GM20000 (cell line): Measurements from ENCODE around the gene CCDC138.

Experiments
- DNase-seq: peaks from one replicate; pipeline ENCODE4 v3.0.0; 2012; ENCODE audit warnings: low spot score
- CTCF ChIP-seq: IDR thresholded peaks from 2 replicates; pipeline ENCODE4 v1.5.1; 2012; ENCODE audit warnings: mild to moderate bottlenecking, control low read depth; ENCODE audit errors: extremely low read depth, missing control alignments

The CCDC138 gene

GRCh38 chr2:108918941-108919341 lies 132.4 kb downstream of the CCDC138 start:
- no peak for TF ChIP-seq CTCF
- DNase-seq: no peak

GRCh38 chr2:108919571-108920373 lies 133.2 kb downstream of the CCDC138 start:
- no peak for TF ChIP-seq CTCF
- no peak for DNase-seq

GRCh38 chr2:108920686-108921085 lies 134.1 kb downstream of the CCDC138 start:
- no peak for TF ChIP-seq CTCF
- DNase-seq: no peak

- no peak for TF ChIP-seq CTCF
Observed at GRCh38 chr2:108921096-108922030, 134.8 kb downstream of the CCDC138 start.

GRCh38 chr2:108922141-108922915 lies 135.8 kb downstream of the CCDC138 start:
- DNase-seq: no peak
- TF ChIP-seq CTCF: no peak

More at GRCh38 chr2:108921096-108922030, 134.8 kb downstream of the CCDC138 start:
- DNase-seq: no peak

- TF ChIP-seq CTCF: no peak
- no peak for DNase-seq
Observed at GRCh38 chr2:108923019-108923700, 136.6 kb downstream of the CCDC138 start.
